Stimulated activated CD4-positive, alpha-beta T cell treated with anti-CD3 and anti-CD28 coated beads, TNF-alpha, amount 100 ng/mL, for 48 hours (primary cell): ENCODE measurements around the gene IL18RAP.
A peak's percentile ranks its signal among the peaks of the same experiment; 100 is the strongest.

Experiments used
- DNase-seq, 3 donors: peaks; one replicate each; pipeline ENCODE4 v3.0.0-alpha.2; 2020; ENCODE audit warnings: low read depth in 3 of 3

The IL18RAP gene

GRCh38 chr2:102421890-102422759 is 835 bp upstream of the IL18RAP start:
- no peak for DNase-seq

DNA sequence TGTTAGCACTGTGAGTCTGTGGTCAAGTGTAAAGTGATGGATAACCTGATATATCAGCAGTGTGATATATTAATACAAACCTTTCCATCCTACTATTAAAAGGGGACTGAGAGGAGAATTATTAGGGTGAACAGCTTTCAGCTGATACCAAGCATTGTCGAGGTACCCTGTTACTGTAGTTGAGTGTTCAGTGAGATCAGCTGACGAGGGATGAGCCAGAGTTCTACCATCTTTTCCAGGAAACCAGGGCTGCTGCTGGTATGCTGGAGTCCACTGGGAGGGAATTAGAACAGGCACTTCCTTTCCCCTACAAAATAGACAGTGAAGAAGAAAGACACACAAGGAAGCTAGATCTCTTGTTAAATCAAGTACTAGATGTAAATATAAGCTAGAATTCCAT is 408 bp downstream of the IL18RAP start:
- DNase-seq, result no peak

DNA sequence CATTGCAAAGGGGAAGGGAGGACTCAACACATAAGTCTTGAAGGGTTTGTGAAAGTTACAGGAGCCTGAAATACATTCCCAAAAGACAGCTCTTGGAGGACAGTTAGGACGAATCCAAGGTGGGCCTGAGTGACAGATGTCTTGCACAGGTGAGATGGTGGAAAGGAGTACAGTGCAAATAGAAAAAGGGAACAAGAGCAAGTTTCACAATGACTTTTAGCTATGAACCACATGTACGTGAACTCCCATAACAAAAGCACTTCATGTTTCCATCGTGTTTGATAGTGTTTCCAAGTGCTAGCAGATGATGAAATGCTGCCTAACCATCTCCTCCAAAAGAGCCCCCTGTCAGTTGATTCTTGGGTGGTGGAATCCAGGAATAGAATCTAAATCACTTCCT is 1.8 kb downstream of the IL18RAP start:
- DNase-seq, result no peak

GRCh38 chr2:102425441-102426132 is 2.6 kb downstream of the IL18RAP start:
- no peak for DNase-seq

DNA sequence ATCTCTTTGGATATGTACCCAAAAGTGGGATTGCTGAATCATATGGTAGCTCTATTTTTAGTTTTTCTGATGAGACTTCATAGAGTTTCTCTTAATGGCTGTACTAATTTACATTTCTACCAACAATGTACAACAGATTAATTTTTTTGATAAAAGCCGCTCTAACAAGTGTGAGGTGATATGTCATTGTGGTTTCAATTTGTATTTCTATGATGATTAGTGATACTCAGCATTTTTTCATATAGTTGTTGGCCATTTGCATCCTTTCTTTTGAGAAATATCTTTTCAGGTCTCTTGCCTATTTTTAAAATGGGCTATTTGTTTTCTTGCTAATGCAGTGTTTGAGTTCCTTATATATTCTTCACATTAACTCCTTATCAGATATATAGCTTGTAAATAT is 4.3 kb downstream of the IL18RAP start:
- no peak for DNase-seq

- no peak for DNase-seq
Observed at GRCh38 chr2:102428573-102428972, 5.6 kb downstream of the IL18RAP start.

GRCh38 chr2:102432386-102432785 is 9.4 kb downstream of the IL18RAP start:
- no peak for DNase-seq

- no peak for DNase-seq
Observed at GRCh38 chr2:102433973-102434654, 11.2 kb downstream of the IL18RAP start.

DNA sequence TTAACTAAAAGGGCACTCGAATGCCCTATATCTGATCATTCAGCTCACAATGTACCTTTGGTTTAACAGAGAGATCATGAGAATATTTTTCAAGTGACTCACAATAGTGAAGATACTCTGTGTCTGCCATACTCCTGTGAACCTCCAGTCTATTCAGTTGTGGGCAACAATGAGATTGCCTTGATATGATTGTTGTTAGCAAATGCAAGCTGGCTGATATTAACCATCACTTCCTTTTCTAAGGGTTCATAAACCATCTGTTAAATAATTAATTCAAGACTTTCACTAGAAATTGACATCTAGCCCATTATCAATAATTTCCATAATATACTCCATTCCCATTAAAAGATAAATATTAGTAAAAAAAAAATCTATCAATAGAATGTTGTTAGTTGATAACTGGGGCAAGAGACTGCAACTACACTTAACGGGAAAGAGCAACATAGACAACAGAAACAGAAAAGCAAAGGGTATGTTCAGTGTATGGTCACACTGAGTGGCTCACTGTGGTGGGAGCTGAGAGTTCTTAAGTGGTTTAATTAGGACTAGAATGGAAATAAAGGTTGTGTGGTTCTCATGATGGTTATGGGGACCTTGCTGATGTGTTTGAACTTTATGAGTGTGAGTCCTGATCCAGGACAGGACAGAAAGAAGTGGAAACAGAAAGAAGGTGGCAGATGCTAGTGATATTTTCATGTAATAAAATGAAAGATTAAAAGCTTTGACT is 11.9 kb downstream of the IL18RAP start:
- no peak for DNase-seq

DNA sequence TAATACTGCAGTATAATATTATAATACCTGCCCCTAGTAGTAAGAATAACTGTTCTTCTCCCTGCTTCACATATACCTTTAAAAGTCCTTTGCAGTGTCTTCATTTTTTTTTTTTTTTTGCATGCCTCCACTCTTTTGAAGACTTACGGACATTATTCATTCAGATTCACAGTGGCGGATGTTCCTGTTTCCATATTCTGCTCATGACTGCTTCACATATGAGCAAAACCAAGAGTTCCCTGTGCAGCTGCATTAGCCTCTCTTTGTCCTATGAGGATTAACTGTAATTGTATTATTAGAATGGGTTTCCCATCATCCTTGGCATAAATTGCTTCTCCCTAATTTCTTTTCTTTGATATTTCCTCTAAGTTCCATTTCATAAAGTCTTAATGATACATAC is 12.8 kb downstream of the IL18RAP start:
- no peak for DNase-seq

DNA sequence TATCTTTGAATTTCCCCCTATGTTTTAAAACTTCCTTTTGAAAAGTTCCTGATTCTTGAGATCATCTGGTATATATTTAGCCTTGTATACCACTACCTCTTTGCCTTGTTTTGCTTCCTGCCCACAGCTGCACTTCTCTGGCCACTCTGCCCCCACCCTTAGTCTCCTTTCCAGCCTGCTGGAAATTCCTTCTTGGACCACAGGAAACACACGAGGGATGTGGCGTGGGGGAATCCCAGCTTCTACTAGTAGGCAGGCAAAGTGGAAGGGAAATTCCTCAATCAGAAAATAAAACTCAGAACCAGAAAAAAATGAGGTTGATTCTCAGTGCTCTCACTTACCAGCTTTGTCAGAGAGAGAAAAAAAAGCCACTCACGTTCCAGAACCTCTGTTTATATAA is 13.4 kb downstream of the IL18RAP start:
- DNase-seq, result no peak

- no peak for DNase-seq
Observed at GRCh38 chr2:102437122-102437521, 14.2 kb downstream of the IL18RAP start.

- no peak for DNase-seq
Observed at GRCh38 chr2:102438111-102438510, 15.2 kb downstream of the IL18RAP start.

- no peak for DNase-seq
Observed at GRCh38 chr2:102438578-102438977, 15.6 kb downstream of the IL18RAP start.

- no peak for DNase-seq
Observed at GRCh38 chr2:102439065-102439695, 16.2 kb downstream of the IL18RAP start.

DNA sequence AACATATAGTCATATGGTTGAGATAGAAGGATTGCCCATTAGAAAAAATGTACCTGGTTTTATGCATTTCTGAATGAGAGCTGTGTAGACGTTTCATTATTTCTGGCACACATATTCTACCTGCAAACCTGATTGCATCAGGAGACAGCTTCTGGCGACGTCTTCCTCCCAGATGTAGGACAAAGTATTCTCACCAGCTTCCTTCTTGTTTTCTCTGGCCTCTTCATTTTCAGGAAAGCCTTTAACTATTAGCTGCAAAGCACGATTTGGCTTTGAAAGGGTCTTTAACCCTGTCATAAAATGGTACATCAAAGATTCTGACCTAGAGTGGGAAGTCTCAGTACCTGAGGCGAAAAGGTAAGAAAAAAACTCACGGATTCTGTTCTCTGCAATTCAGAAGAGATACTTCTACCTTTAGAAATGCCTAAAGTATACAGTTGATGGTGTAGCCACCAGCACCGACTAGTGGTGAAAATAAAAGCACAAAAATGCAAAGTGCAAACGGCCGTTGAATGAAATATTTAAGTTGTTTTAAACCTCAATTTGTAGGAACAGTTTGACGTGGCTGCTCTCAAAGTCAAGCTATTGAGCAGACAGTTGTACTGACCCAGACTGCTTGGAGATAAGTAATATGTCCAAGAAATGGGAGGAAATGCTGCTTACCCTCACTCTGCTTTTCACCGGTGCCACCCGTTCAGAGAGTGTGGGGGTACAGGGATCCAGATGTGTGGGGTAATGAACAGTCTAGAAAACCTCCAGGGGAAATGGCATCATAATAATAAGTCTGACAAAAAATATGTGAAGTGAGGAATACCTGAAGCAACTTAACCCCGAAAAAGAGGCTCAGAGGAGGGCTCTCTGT is 20.2 kb downstream of the IL18RAP start:
- peak in 2 of 3 donors; percentile 15 to 26 for DNase-seq

DNA sequence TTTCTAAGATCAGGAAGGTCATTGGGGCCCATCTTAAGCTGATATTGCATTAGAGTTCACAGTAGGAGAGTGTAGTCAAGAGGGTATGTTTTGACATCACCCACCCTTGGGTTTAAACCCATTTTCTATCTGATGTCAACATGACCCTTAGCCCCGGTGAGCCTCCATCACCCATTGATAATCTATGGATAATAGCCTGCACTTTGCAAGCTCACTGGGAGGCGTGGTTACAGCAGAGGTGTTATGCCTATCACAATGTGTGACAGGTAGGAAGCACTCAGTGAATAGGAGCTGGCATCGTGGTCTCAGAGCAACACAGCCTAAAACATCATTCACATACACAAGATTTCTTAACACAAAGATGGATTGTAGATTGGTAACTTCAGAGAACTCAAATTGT is 21.3 kb downstream of the IL18RAP start:
- no peak for DNase-seq

- DNase-seq, result no peak
Observed at GRCh38 chr2:102446936-102447335, 24.0 kb downstream of the IL18RAP start.

DNA sequence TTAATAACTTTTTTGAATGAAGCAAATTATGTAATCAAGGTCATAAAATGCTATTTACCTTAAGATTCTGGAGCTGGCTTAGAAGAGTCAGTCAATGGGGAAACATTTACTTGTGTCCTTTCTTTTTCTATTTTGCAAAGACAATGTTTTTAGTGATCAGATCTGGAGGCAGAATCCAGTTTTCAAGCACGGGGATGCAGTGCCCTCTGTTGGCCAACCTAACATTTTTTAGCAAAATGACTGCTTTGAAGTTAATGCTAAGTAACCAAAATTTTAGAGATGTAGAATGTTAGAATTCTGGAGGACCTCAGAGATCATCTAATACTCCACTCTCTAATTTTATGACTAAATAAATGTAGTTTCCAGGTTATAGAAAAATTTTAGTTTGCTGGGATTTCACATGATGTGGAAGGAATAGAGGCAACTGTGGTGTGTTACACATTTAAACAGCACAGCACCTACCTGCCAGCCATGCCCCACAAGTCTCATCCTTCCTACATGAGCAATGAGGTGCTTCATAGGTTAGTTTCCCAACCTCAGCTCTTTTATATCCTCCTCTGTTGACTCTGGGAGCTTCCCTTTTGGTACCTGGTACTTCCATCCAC is 26.5 kb downstream of the IL18RAP start:
- peak; percentile 26 to 52 (median 33) for DNase-seq

- no peak for DNase-seq
Observed at GRCh38 chr2:102451968-102452367, 29.0 kb downstream of the IL18RAP start.
